MCF 10A (cell line): Measurements from ENCODE around the gene CD34. TPM values are rescaled to one million over a fixed set of nuclear protein-coding genes. Genes with fewer than 3 reads are reported as not detected.

ENCODE experiments used
- BruUV-seq: library from RNA; stranded (reverse); fragments of 400-500 nt; replicated peaks from 2 replicates; lab custom pipeline; 2021; lab: Mats Ljungman, UMichigan
- CTCF ChIA-PET: fragments of 300-600 bp; sonication (Branson Sonifier 250); formaldehyde crosslinking; extraction: SDS; loops from one replicate; lab custom pipeline; 2021; ENCODE audit warnings: antibody characterized with exemption, inconsistent platforms; lab: Yijun Ruan, JAX
- POLR2A ChIA-PET: fragments of 300-600, 350-650 bp; sonication (Branson Sonifier 250); formaldehyde crosslinking; extraction: SDS; loops from one replicate; lab custom pipeline; 2020; ENCODE audit warnings: antibody characterized with exemption, inconsistent platforms; lab: Yijun Ruan, JAX
- DNase-seq: peaks from one replicate; pipeline ENCODE4 v3.0.0-alpha.2; 2018; ENCODE audit not compliant: unreplicated experiment
- H3K27ac Mint-ChIP-seq: one replicate; pipeline ENCODE4 v1.8.0; 2022; ENCODE audit warnings: mild to moderate bottlenecking, low read depth, mixed read lengths; ENCODE audit not compliant: unreplicated experiment
- H3K27me3 Mint-ChIP-seq: one replicate; pipeline ENCODE4 v1.8.0; 2022; ENCODE audit warnings: mixed read lengths; ENCODE audit not compliant: insufficient read depth, unreplicated experiment
- H3K36me3 Mint-ChIP-seq: one replicate; pipeline ENCODE4 v1.8.0; 2022; ENCODE audit warnings: mild to moderate bottlenecking, moderate library complexity, mixed read lengths; ENCODE audit not compliant: insufficient read depth, unreplicated experiment
- H3K4me1 Mint-ChIP-seq: one replicate; pipeline ENCODE4 v1.8.0; 2022; ENCODE audit warnings: mixed read lengths; ENCODE audit not compliant: insufficient read depth, unreplicated experiment
- H3K4me3 Mint-ChIP-seq: one replicate; pipeline ENCODE4 v1.8.0; 2022; ENCODE audit warnings: mild to moderate bottlenecking, moderate library complexity, mixed read lengths; ENCODE audit not compliant: unreplicated experiment
- H3K9me3 Mint-ChIP-seq: one replicate; pipeline ENCODE4 v1.8.0; 2022; ENCODE audit warnings: mixed read lengths; ENCODE audit not compliant: unreplicated experiment
- intact Hi-C: fragments of 100-400 bp; cut with micrococcal nuclease; formaldehyde crosslinking; loops from 2 replicates; pipeline ENCODE4 v1.14.1; 2022
- total RNA-seq: library from RNA; stranded (reverse); gene quantifications from 2 replicates; pipeline ENCODE4 v1.2.3, GENCODE V29; 2022
- TF ChIP-seq, protein P1 (sequence below): fragments of 200-600 bp; IDR thresholded peaks from one replicate; pipeline ENCODE4 v1.8.0; 2022; ENCODE audit warnings: antibody characterized with exemption, mild to moderate bottlenecking; ENCODE audit not compliant: unreplicated experiment

CD34 gene
- total RNA-seq, 1 experiment from 2014 or later = not detected

DNA sequence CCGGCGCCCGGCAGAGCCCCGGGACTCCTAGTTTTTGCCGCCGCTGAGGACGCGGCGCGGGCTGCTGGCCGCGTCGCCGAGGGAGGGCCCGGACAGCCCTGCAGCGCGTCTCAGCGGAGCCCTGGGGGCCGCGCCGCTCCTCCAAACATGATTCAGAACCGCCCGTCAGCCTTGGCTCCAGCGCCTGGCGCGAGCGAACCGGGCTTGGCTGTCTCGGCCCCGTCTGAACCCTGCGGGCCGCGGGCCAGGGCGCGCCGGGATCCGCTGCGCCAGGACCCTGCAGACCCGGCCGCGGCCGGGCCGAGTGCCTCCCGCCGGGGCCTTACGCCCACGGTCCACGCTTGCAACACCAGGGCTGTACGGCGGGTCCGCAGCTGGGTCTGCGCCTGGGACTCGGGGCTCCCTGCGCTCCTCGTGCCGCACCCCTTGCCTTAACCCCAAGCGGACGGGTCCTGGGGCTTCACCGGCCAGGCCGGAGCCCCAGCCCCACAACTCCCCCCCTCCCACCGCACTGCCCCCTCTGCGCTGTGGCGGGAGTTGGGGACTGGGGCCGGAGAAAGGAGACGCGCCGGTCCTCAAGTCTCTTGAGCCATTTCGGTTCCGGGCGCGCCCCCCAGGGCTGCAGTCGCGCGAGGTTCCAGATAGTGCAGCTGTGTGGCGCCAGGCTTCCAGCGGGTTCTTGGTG is 48.4 kb upstream of the CD34 start:
- no peak for DNase-seq
- TF ChIP-seq, protein P1, sequence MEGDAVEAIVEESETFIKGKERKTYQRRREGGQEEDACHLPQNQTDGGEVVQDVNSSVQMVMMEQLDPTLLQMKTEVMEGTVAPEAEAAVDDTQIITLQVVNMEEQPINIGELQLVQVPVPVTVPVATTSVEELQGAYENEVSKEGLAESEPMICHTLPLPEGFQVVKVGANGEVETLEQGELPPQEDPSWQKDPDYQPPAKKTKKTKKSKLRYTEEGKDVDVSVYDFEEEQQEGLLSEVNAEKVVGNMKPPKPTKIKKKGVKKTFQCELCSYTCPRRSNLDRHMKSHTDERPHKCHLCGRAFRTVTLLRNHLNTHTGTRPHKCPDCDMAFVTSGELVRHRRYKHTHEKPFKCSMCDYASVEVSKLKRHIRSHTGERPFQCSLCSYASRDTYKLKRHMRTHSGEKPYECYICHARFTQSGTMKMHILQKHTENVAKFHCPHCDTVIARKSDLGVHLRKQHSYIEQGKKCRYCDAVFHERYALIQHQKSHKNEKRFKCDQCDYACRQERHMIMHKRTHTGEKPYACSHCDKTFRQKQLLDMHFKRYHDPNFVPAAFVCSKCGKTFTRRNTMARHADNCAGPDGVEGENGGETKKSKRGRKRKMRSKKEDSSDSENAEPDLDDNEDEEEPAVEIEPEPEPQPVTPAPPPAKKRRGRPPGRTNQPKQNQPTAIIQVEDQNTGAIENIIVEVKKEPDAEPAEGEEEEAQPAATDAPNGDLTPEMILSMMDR = no peak
- no TSS peak for BruUV-seq
- intact Hi-C loops = no loop called here
- ChIA-PET POLR2A (interaction anchor here (0.8 kb wide), 1 partner anchor 9 kb away, joined by 4 read pairs; no protein-coding TSS in a partner anchor), CTCF (interaction anchor here (0.6 to 9.9 kb wide), 9 partner anchors 8 to 645 kb away, joined by 3 to 405 read pairs (median 4); no protein-coding TSS in a partner anchor)
- H3K27ac Mint-ChIP-seq = no peak overlapping the region
- H3K4me3 Mint-ChIP-seq = no peak overlapping the region
- no peaks in the 10 kb centered on the region for H3K27me3 Mint-ChIP-seq
- no peaks in the 10 kb centered on the region for H3K9me3 Mint-ChIP-seq
- no peaks in the 10 kb centered on the region for H3K36me3 Mint-ChIP-seq
- peaks cover 19% of the 10 kb centered on the region for H3K4me1 Mint-ChIP-seq

- Mint-ChIP-seq H3K36me3 (no peaks in the 10 kb centered on the region), H3K27ac (no peak overlapping the region), H3K9me3 (no peaks in the 10 kb centered on the region), H3K27me3 (no peaks in the 10 kb centered on the region), H3K4me3 (no peak overlapping the region), H3K4me1 (peaks cover 11% of the 10 kb centered on the region)
- intact Hi-C loops = no loop called here
- ChIA-PET CTCF (interaction anchor here (0.5 to 9.9 kb wide), 12 partner anchors 9 to 136 kb away, joined by 3 to 405 read pairs (median 4); no protein-coding TSS in a partner anchor), POLR2A (interaction anchor here (0.6 kb wide), 1 partner anchor 322 kb away, joined by 3 read pairs; no protein-coding TSS in a partner anchor)
- TF ChIP-seq, protein P1 = no peak
- DNase-seq = no peak
- BruUV-seq = no TSS peak
Measured at GRCh38 chr1:207958376-207959139, 47.6 kb upstream of the CD34 start.

DNA sequence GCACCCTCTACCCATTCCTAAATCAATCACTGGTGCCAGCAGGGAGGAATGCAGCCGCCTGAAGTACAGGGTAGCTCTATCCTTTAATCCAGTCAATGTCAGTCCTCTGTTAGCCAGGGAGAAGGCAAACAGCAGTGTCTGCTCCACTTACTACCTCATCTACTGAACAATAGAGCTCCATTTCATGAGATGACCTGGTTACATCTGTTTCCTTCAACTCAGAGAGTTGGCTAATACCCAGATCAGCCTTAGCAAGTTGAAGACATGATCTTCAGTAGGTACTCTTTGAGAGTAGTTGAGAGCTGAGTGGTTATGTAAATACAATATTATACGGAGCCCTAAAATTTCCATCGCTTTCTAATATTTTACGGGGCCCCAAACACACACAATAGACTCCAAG is 46.1 kb upstream of the CD34 start:
- TF ChIP-seq, protein P1 = no peak
- Mint-ChIP-seq H3K36me3 (no peaks in the 10 kb centered on the region), H3K4me3 (no peak overlapping the region), H3K4me1 (no peaks in the 10 kb centered on the region), H3K9me3 (no peaks in the 10 kb centered on the region), H3K27me3 (peaks cover 10% of the 10 kb centered on the region), H3K27ac (no peak overlapping the region)
- CTCF ChIA-PET = interaction anchor here (0.6 to 9.9 kb wide), 10 partner anchors 9 to 286 kb away, joined by 3 to 405 read pairs (median 5); no protein-coding TSS in a partner anchor
- POLR2A ChIA-PET = interaction anchor here (1.0 kb wide), 1 partner anchor 12 kb away, joined by 3 read pairs; no protein-coding TSS in a partner anchor
- intact Hi-C loops = no loop called here
- BruUV-seq = no TSS peak
- no peak for DNase-seq

DNA sequence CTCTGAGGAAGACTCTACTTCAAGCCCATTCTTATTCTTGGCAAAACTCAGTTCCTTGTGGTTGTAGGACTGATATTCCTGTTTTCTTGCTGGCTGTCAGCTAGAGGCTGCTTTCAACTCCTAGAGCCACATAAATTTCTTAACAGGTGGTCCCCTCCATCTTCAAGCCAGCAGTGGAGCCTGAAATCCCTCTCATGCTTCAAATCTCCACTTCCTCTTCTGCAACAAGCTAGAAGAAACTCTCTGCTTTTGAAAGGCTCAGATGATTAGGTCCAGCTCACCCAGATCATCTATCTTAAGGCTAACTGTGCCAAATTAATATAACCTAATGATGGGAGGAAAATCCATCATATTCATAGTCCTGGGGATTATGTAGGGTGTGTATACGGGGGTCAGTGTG is 43.2 kb upstream of the CD34 start:
- BruUV-seq = no TSS peak
- intact Hi-C loops = no loop called here
- no peaks in the 10 kb centered on the region for H3K9me3 Mint-ChIP-seq
- TF ChIP-seq, protein P1 = no peak
- H3K4me3 Mint-ChIP-seq = no peak overlapping the region
- peaks cover 10% of the 10 kb centered on the region for H3K27me3 Mint-ChIP-seq
- H3K36me3 Mint-ChIP-seq = no peaks in the 10 kb centered on the region
- DNase-seq = no peak
- CTCF ChIA-PET = interaction anchor here (0.6 to 6.5 kb wide), 12 partner anchors 9 to 178 kb away, joined by 3 to 63 read pairs (median 3); no protein-coding TSS in a partner anchor
- no peaks in the 10 kb centered on the region for H3K4me1 Mint-ChIP-seq
- H3K27ac Mint-ChIP-seq = no peak overlapping the region
- POLR2A ChIA-PET = interaction anchor here (0.9 to 3.5 kb wide), 4 partner anchors 9 to 71 kb away, joined by 4 to 25 read pairs (median 6); no protein-coding TSS in a partner anchor
